ENCODE results near the gene DISC1. TPM values are rescaled to one million over a fixed set of nuclear protein-coding genes. Genes with fewer than 3 reads are reported as not detected.
"Not testable (repeated sequence)": the region's sequence is repeated elsewhere in the genome, so short reads cannot be mapped to it uniquely, and the experiment has no call there.

DISC1 gene
- total and polyA plus RNA-seq, 2 experiments from 2014 or later, result 2.1 to 6.5 TPM

- H3F3A ChIP-seq (replicated peaks; ENCODE audit: low read depth); H3K4me1 Mint-ChIP-seq; H3K36me3 Mint-ChIP-seq (ENCODE audit: low read depth); H3K27me3 Mint-ChIP-seq (ENCODE audit: insufficient read depth, low read depth, poor library complexity); H3K4me1 ChIP-seq (ENCODE audit: insufficient read depth); DNase-seq (ENCODE audit: low spot score); ATAC-seq; H3K27ac ChIP-seq (ENCODE audit: low read depth); H3K79me2 ChIP-seq (replicated peaks; ENCODE audit: insufficient read depth); H3K27ac Mint-ChIP-seq; H3K4me2 ChIP-seq; H3K36me3 ChIP-seq (ENCODE audit: insufficient read depth); H3K4me3 ChIP-seq; H3K4me3 Mint-ChIP-seq; H4K20me1 ChIP-seq (replicated peaks; ENCODE audit: insufficient read depth); H3K27me3 ChIP-seq (ENCODE audit: insufficient read depth); H2AFZ ChIP-seq; H3K9me2 ChIP-seq (ENCODE audit: insufficient read depth): not testable (repeated sequence)
- H3K9me3 Mint-ChIP-seq, result peaks cover 21% of the 10 kb centered on the region; the same call in 2 of the 3 replicates
Observed at GRCh38 chr1:231645634-231646033, 19.0 kb downstream of the DISC1 start.

- H3K4me2 ChIP-seq; H3K27me3 Mint-ChIP-seq (ENCODE audit: insufficient read depth, low read depth, poor library complexity); H3K27me3 ChIP-seq (ENCODE audit: insufficient read depth); H3K27ac Mint-ChIP-seq; ATAC-seq; H3K27ac ChIP-seq (ENCODE audit: low read depth); H2AFZ ChIP-seq; H3K4me1 Mint-ChIP-seq; H3K4me3 Mint-ChIP-seq; H3K79me2 ChIP-seq (replicated peaks; ENCODE audit: insufficient read depth); DNase-seq (ENCODE audit: low spot score); H3K9me2 ChIP-seq (ENCODE audit: insufficient read depth); H4K20me1 ChIP-seq (replicated peaks; ENCODE audit: insufficient read depth); H3F3A ChIP-seq (replicated peaks; ENCODE audit: low read depth); H3K4me1 ChIP-seq (ENCODE audit: insufficient read depth); H3K4me3 ChIP-seq; H3K36me3 ChIP-seq (ENCODE audit: insufficient read depth); H3K36me3 Mint-ChIP-seq (ENCODE audit: low read depth): not testable (repeated sequence)
- peaks cover 21% of the 10 kb centered on the region; the same call in 2 of the 3 replicates for H3K9me3 Mint-ChIP-seq
Observed at GRCh38 chr1:231646165-231646564, 19.6 kb downstream of the DISC1 start.

GRCh38 chr1:231651621-231652260 lies 25.2 kb downstream of the DISC1 start:
- H3K27ac Mint-ChIP-seq; H3K27me3 ChIP-seq (ENCODE audit: insufficient read depth); H3K27ac ChIP-seq (ENCODE audit: low read depth); H4K20me1 ChIP-seq (replicated peaks; ENCODE audit: insufficient read depth); H3K36me3 Mint-ChIP-seq (ENCODE audit: low read depth); H3K4me3 ChIP-seq; H3K9me2 ChIP-seq (ENCODE audit: insufficient read depth); ATAC-seq; H3K4me1 ChIP-seq (ENCODE audit: insufficient read depth); H2AFZ ChIP-seq; DNase-seq (ENCODE audit: low spot score); H3K36me3 ChIP-seq (ENCODE audit: insufficient read depth); H3K79me2 ChIP-seq (replicated peaks; ENCODE audit: insufficient read depth); H3K4me2 ChIP-seq; H3F3A ChIP-seq (replicated peaks; ENCODE audit: low read depth); H3K27me3 Mint-ChIP-seq (ENCODE audit: insufficient read depth, low read depth, poor library complexity); H3K4me1 Mint-ChIP-seq; H3K4me3 Mint-ChIP-seq: not testable (repeated sequence)
- peaks cover 13% of the 10 kb centered on the region; the same call in 2 of the 3 replicates for H3K9me3 Mint-ChIP-seq

GRCh38 chr1:231653632-231654031 lies 27.0 kb downstream of the DISC1 start:
- H3F3A ChIP-seq (replicated peaks; ENCODE audit: low read depth), result no peaks in the 10 kb centered on the region
- no peaks in the 10 kb centered on the region for H3K9me2 ChIP-seq (ENCODE audit: insufficient read depth)
- no peaks in the 10 kb centered on the region for H3K4me1 ChIP-seq (ENCODE audit: insufficient read depth)
- peaks cover 2% of the 10 kb centered on the region for H3K27me3 Mint-ChIP-seq (ENCODE audit: insufficient read depth, low read depth, poor library complexity)
- H3K9me3 Mint-ChIP-seq, result peaks cover 2% of the 10 kb centered on the region; the same call in 1 of the 3 replicates
- H3K27ac ChIP-seq (ENCODE audit: low read depth), result no peak overlapping the region
- no peak overlapping the region for H3K4me3 Mint-ChIP-seq
- no peaks in the 10 kb centered on the region for H3K79me2 ChIP-seq (replicated peaks; ENCODE audit: insufficient read depth)
- H3K27ac Mint-ChIP-seq, result no peak overlapping the region
- ATAC-seq (no peak), DNase-seq (ENCODE audit: low spot score) (no peak)
- H3K4me3 ChIP-seq, result no peak overlapping the region
- H2AFZ ChIP-seq, result no peak overlapping the region
- no peaks in the 10 kb centered on the region for H4K20me1 ChIP-seq (replicated peaks; ENCODE audit: insufficient read depth)
- H3K4me2 ChIP-seq, result no peak overlapping the region
- no peaks in the 10 kb centered on the region; the same call in 2 of the 3 replicates for H3K36me3 Mint-ChIP-seq (ENCODE audit: low read depth)
- no peaks in the 10 kb centered on the region for H3K27me3 ChIP-seq (ENCODE audit: insufficient read depth)
- no peaks in the 10 kb centered on the region for H3K4me1 Mint-ChIP-seq
- H3K36me3 ChIP-seq (ENCODE audit: insufficient read depth), result no peaks in the 10 kb centered on the region
- TF ChIP-seq ZNF462 (CRISPR knock-in tag; IDR thresholded peaks at IDR 0.05) (no peak), STAT1 (IDR thresholded peaks at IDR 0.05; ENCODE audit: unreplicated experiment) (no peak), NANOG (IDR thresholded peaks at IDR 0.05; ENCODE audit: borderline replicate concordance) (no peak), CREB1 (CRISPR knock-in tag; IDR thresholded peaks at IDR 0.05; ENCODE audit: low read depth) (no peak), JUNB (IDR thresholded peaks at IDR 0.05; ENCODE audit: unreplicated experiment) (no peak), POLR2AphosphoS5 (IDR thresholded peaks at IDR 0.05; ENCODE audit: low read depth) (no peak)
